NOMO-1 (cell line): ENCODE measurements around the gene NCAPG2.

Source experiments
- DNase-seq, 2 experiments: peaks; one replicate each; lab custom pipeline; 2025; ENCODE audit not compliant: unreplicated experiment in 2 of 2; lab: John Stamatoyannopoulos, UW

The NCAPG2 gene

GRCh38 chr7:158603773-158604755 is 100.5 kb downstream of the NCAPG2 start:
- DNase-seq = no peak

- no peak for DNase-seq
These were observed 101.5 kb downstream of the NCAPG2 start for GRCh38 chr7:158602905-158603772.

- DNase-seq = no peak
These were observed 102.6 kb downstream of the NCAPG2 start for GRCh38 chr7:158602041-158602440.

- no peak for DNase-seq
These were observed 103.5 kb downstream of the NCAPG2 start for GRCh38 chr7:158601090-158601489.

GRCh38 chr7:158596745-158597144 is 107.9 kb downstream of the NCAPG2 start:
- no peak for DNase-seq

- no peak for DNase-seq
These were observed 108.3 kb downstream of the NCAPG2 start for GRCh38 chr7:158596309-158596708.

- DNase-seq = no peak
These were observed 109.5 kb downstream of the NCAPG2 start for GRCh38 chr7:158595068-158595467.

- no peak for DNase-seq
These were observed 112.1 kb downstream of the NCAPG2 start for GRCh38 chr7:158592541-158592940.

- DNase-seq = no peak
These were observed 112.7 kb downstream of the NCAPG2 start for GRCh38 chr7:158591944-158592343.

GRCh38 chr7:158590181-158590530 is 114.4 kb downstream of the NCAPG2 start:
- DNase-seq = no peak

GRCh38 chr7:158589653-158590052 is 115.0 kb downstream of the NCAPG2 start:
- DNase-seq = no peak

- no peak for DNase-seq
These were observed 115.6 kb downstream of the NCAPG2 start for GRCh38 chr7:158588878-158589442.

GRCh38 chr7:158588085-158588877 is 116.3 kb downstream of the NCAPG2 start:
- DNase-seq = no peak

GRCh38 chr7:158587162-158588084 is 117.2 kb downstream of the NCAPG2 start, which contains the start of gene PTPRN2:
Gene PTPRN2 (minus strand): TSS chr7:158587823.
- DNase-seq = peak; percentile 0 to 30

GRCh38 chr7:158586499-158587161 is 118.0 kb downstream of the NCAPG2 start:
- DNase-seq = no peak

- DNase-seq = no peak
These were observed 118.7 kb downstream of the NCAPG2 start for GRCh38 chr7:158585721-158586498.

- DNase-seq = no peak
These were observed 120.2 kb downstream of the NCAPG2 start for GRCh38 chr7:158584407-158584806.

- no peak for DNase-seq
These were observed 120.8 kb downstream of the NCAPG2 start for GRCh38 chr7:158583810-158584209.
